Activated CD8-positive, alpha-beta T cell treated with anti-CD3 and anti-CD28 coated beads for 36 hours (primary cell): ENCODE measurements around the gene SYT13. TPM values are rescaled to one million over a fixed set of nuclear protein-coding genes. Genes with fewer than 3 reads are reported as not detected.
A peak's percentile ranks its signal among the peaks of the same experiment; 100 is the strongest.

Source experiments
- ATAC-seq: fragments of 200-7000 bp; cut with Tn5 transposase; one replicate; pipeline ENCODE4 v1.10.0; 2021; ENCODE audit warnings: mild to moderate bottlenecking, moderate library complexity
- CTCF ChIA-PET: fragments of 350-600 bp; sonication (Branson Sonifier 250); formaldehyde crosslinking; loops from one replicate; lab custom pipeline; 2021; ENCODE audit warnings: antibody characterized with exemption; lab: Charles Lee
- POLR2A ChIA-PET: fragments of 350-600 bp; sonication (Branson Sonifier 250); formaldehyde crosslinking; loops from one replicate; lab custom pipeline; 2021; ENCODE audit warnings: antibody characterized with exemption; lab: Charles Lee
- DNase-seq: peaks from one replicate; pipeline ENCODE4 v3.0.0-alpha.2; 2020
- H3K27ac Mint-ChIP-seq: one replicate; pipeline ENCODE4 v1.8.0; 2021; ENCODE audit warnings: mild to moderate bottlenecking, mixed read lengths
- H3K27me3 Mint-ChIP-seq: one replicate; pipeline ENCODE4 v1.8.0; 2021; ENCODE audit warnings: mixed read lengths
- H3K36me3 Mint-ChIP-seq: one replicate; pipeline ENCODE4 v1.8.0; 2021; ENCODE audit warnings: low read depth, mixed read lengths
- H3K4me1 Mint-ChIP-seq: one replicate; pipeline ENCODE4 v1.8.0; 2021; ENCODE audit warnings: low read depth, mixed read lengths
- H3K4me3 Mint-ChIP-seq: one replicate; pipeline ENCODE4 v1.8.0; 2021; ENCODE audit warnings: mild to moderate bottlenecking, moderate library complexity, mixed read lengths
- H3K9me3 Mint-ChIP-seq: one replicate; pipeline ENCODE4 v1.8.0; 2021; ENCODE audit warnings: mixed read lengths
- intact Hi-C: fragments of 100-400 bp; cut with micrococcal nuclease; formaldehyde crosslinking; loops from one replicate; pipeline ENCODE4 v1.10.0; 2022
- total RNA-seq, 2 experiments: library from RNA; stranded (reverse); gene quantifications; one replicate each; pipeline ENCODE4 v1.2.3, GENCODE V29; 2021
- TF ChIP-seq, protein P1 (sequence below): fragments of 200-600 bp; IDR thresholded peaks from one replicate; pipeline ENCODE4 v1.8.0; 2022; ENCODE audit warnings: antibody characterized with exemption, mild to moderate bottlenecking

The SYT13 gene
- total RNA-seq, 2 experiments from 2014 or later = not detected

DNA sequence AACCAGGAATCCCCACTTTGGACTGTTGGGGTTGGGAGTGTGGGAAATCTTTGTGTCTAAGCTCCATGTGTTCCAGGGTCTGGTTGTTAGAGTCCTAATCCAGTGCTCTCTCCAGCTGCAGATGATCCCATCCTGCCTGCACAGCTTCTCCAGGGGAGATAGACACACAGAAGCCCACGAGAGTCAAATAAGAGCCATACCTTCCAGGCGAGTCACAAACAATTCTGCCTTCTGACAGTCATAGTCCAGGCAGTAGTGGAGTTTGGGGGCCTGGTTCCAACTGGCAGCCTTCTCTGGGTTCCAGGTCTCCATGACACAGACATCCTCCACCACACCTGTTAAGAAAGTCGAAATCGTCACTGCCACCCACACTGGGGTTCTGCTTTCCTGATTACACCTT, 32.1 kb downstream of the SYT13 start:
- ATAC-seq (no peak), DNase-seq (no peak)
- intact Hi-C loops = no loop called here
- H3K4me3 Mint-ChIP-seq = no peak overlapping the region
- CTCF ChIA-PET = interaction anchor here (0.6 to 2.8 kb wide), 6 partner anchors 10 to 317 kb away, joined by 3 to 10 read pairs (median 6); no protein-coding TSS in a partner anchor
- no peak overlapping the region for H3K27ac Mint-ChIP-seq
- TF ChIP-seq, protein P1, sequence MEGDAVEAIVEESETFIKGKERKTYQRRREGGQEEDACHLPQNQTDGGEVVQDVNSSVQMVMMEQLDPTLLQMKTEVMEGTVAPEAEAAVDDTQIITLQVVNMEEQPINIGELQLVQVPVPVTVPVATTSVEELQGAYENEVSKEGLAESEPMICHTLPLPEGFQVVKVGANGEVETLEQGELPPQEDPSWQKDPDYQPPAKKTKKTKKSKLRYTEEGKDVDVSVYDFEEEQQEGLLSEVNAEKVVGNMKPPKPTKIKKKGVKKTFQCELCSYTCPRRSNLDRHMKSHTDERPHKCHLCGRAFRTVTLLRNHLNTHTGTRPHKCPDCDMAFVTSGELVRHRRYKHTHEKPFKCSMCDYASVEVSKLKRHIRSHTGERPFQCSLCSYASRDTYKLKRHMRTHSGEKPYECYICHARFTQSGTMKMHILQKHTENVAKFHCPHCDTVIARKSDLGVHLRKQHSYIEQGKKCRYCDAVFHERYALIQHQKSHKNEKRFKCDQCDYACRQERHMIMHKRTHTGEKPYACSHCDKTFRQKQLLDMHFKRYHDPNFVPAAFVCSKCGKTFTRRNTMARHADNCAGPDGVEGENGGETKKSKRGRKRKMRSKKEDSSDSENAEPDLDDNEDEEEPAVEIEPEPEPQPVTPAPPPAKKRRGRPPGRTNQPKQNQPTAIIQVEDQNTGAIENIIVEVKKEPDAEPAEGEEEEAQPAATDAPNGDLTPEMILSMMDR = no peak
- H3K27me3 Mint-ChIP-seq = peaks cover 12% of the 10 kb centered on the region
- POLR2A ChIA-PET = no interaction called here
- H3K9me3 Mint-ChIP-seq = no peaks in the 10 kb centered on the region
- no peaks in the 10 kb centered on the region for H3K36me3 Mint-ChIP-seq
- no peaks in the 10 kb centered on the region for H3K4me1 Mint-ChIP-seq

DNA sequence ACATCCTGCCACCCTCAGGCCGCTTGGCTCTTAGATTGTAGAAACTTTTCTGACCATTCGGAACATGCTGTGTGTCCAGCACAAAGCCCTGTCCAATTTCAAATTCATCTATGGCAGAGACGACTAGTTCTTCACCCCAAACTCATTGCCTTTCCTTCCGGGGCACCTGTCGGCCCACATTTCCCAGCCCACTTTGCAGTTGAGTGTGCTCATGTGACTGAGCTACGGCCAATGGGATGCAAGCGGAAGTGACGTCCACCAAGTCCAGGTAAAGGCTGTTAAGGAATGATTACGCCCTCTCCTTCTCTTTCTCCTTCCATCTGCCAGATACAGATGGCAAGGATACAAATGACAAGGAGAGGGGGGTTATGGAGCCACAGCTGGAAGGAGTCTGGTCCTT, 32.5 kb downstream of the SYT13 start:
- ATAC-seq (no peak), DNase-seq (no peak)
- Mint-ChIP-seq H3K36me3 (no peaks in the 10 kb centered on the region), H3K27me3 (peaks cover 12% of the 10 kb centered on the region), H3K9me3 (no peaks in the 10 kb centered on the region), H3K4me3 (no peak overlapping the region), H3K4me1 (no peaks in the 10 kb centered on the region), H3K27ac (no peak overlapping the region)
- CTCF ChIA-PET = interaction anchor here (0.6 to 2.8 kb wide), 7 partner anchors 9 to 317 kb away, joined by 3 to 10 read pairs (median 6); no protein-coding TSS in a partner anchor
- TF ChIP-seq, protein P1 = no peak
- intact Hi-C loops = no loop called here
- POLR2A ChIA-PET = no interaction called here

DNA sequence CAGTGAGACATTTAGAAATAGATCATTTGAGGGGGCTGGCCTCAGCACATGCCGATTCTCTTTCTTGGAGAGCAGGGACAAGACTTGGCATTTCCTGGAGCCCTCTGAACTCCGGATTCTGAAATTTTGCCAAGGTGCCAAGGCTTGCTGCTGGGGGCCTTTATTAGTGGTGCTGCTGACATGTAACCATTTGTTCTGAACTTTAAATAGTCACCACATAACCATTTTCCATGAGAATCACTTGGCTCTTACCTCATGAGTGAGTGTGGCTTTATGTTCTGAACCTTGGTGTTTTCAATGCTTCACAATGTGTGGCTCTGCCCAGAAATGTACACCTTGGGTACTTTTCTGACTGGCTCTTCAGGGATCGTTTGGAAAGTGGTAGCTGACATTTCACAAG, 33.3 kb downstream of the SYT13 start:
- no peak overlapping the region for H3K27ac Mint-ChIP-seq
- H3K36me3 Mint-ChIP-seq = no peaks in the 10 kb centered on the region
- ChIA-PET POLR2A (no interaction called here), CTCF (interaction anchor here (0.9 to 2.8 kb wide), 14 partner anchors 9 to 148 kb away, joined by 3 to 11 read pairs (median 3); no protein-coding TSS in a partner anchor)
- no peak overlapping the region for H3K4me3 Mint-ChIP-seq
- ATAC-seq = no peak
- no peak for DNase-seq
- no peaks in the 10 kb centered on the region for H3K4me1 Mint-ChIP-seq
- H3K9me3 Mint-ChIP-seq = no peaks in the 10 kb centered on the region
- TF ChIP-seq, protein P1 = no peak
- intact Hi-C loops = no loop called here
- H3K27me3 Mint-ChIP-seq = peaks cover 12% of the 10 kb centered on the region

- DNase-seq (peak; percentile 54), ATAC-seq (peak; percentile 72)
- TF ChIP-seq, protein P1 = peak; percentile 66
- no peak overlapping the region for H3K27ac Mint-ChIP-seq
- POLR2A ChIA-PET = no interaction called here
- no peaks in the 10 kb centered on the region for H3K9me3 Mint-ChIP-seq
- intact Hi-C loops = no loop called here
- CTCF ChIA-PET = interaction anchor here (0.8 to 2.8 kb wide), 17 partner anchors 8 to 148 kb away, joined by 3 to 11 read pairs (median 3); no protein-coding TSS in a partner anchor
- no peaks in the 10 kb centered on the region for H3K4me1 Mint-ChIP-seq
- H3K36me3 Mint-ChIP-seq = no peaks in the 10 kb centered on the region
- peaks cover 12% of the 10 kb centered on the region for H3K27me3 Mint-ChIP-seq
- no peak overlapping the region for H3K4me3 Mint-ChIP-seq
Observed at GRCh38 chr11:45252134-45252856, 33.8 kb downstream of the SYT13 start.
